ENCODE results near the gene HRH1. TPM values are rescaled to one million over a fixed set of nuclear protein-coding genes. Genes with fewer than 3 reads are reported as not detected.
"Not testable (repeated sequence)": the region's sequence is repeated elsewhere in the genome, so short reads cannot be mapped to it uniquely, and the experiment has no call there.

HRH1 gene, protein sequence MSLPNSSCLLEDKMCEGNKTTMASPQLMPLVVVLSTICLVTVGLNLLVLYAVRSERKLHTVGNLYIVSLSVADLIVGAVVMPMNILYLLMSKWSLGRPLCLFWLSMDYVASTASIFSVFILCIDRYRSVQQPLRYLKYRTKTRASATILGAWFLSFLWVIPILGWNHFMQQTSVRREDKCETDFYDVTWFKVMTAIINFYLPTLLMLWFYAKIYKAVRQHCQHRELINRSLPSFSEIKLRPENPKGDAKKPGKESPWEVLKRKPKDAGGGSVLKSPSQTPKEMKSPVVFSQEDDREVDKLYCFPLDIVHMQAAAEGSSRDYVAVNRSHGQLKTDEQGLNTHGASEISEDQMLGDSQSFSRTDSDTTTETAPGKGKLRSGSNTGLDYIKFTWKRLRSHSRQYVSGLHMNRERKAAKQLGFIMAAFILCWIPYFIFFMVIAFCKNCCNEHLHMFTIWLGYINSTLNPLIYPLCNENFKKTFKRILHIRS
- 0.09 and 0.19 TPM in 2 replicates for total RNA-seq (ENCODE audit: low replicate concordance)

DNA sequence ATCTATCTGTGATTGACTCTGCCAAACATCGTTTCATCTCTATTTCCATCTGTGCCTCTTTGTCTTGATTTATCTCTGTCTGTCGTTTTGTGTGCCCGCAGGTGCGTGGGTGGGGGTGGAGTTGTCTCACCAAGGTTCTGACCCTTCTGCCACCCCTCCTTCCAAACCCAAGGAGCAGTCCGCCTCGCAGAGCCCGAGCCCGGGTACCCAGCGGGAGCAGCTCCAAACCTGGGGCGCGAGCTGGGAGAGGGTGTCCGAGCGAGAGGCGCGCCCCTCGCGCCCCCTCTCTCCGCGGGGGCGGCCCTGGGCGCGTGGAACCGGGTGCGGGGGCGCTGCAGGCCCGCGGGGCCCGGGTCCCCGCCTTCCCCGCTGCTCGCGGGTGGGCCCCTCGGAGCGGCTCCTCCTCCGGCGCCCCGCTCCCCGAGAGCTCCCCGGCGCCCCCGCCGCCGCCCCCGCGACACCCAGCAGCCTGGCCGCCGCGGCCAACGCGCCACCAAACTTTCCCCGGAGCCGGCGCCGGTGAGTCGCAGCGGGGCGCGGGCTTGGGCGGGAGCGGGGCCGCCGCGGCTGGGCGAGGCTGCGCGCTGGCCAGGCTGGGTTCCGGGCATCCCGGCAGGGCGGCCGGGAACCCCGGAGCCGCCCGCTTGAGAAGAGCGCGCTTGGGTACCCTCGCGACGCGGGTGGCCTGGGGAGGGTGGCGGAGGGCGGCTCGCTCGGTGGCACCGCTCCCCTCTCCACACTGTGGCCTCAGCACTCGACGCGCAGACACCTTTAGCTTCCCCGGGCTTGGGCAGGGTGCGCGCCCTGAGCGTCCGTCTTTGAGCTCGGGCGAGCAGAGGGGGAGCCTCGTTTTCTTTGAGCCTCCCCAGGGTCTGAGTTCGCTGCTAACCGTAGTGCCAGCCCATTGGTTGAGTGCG, at the start of gene HRH1:
TSS of gene HRH1 (plus strand) at position 458 of the 917 bp plus-strand sequence. CDS start 104,545 bp downstream, outside the sequence.
- H3K9me3 Mint-ChIP-seq = no peaks in the 10 kb centered on the region

DNA sequence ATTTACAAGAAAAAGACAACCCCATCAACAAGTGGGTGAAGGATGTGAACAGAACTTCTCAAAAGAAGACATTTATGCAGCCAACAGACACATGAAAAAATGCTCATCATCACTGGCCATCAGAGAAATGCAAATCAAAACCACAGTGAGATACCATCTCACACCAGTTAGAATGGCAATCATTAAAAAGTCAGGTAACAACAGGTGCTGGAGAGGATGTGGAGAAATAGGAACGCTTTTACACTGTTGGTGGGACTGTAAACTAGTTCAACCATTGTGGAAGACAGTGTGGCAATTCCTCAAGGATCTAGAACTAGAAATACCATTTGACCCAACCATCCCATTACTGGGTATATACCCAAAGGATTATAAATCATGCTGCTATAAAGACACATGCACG, 41.0 kb upstream of the HRH1 start:
- H3K4me1 Mint-ChIP-seq; H2AFZ ChIP-seq (replicated peaks); H3K9ac ChIP-seq; H3K4me1 ChIP-seq; H3K27ac ChIP-seq; H3K79me2 ChIP-seq (ENCODE audit: low read depth); H3K27ac Mint-ChIP-seq; H3K36me3 ChIP-seq; H3K4me3 ChIP-seq; H4K20me1 ChIP-seq (ENCODE audit: low read depth); H3K9me3 ChIP-seq (ENCODE audit: low read depth); H3F3A ChIP-seq (ENCODE audit: low read depth); H3K9me3 Mint-ChIP-seq; H3K36me3 Mint-ChIP-seq; DNase-seq (ENCODE audit: low spot score); H3K4me3 Mint-ChIP-seq; H3K4me2 ChIP-seq; H3K27me3 Mint-ChIP-seq (ENCODE audit: insufficient read depth, low read depth): not testable (repeated sequence)
- H3K27me3 ChIP-seq = peaks cover 20% of the 10 kb centered on the region

More for the DNA sequence above, at the start of gene HRH1:
- DNase-seq (ENCODE audit: low spot score) = peak; percentile 65
- H3K4me1 ChIP-seq = peaks cover 11% of the 10 kb centered on the region
- peaks cover 5% of the 10 kb centered on the region for H4K20me1 ChIP-seq (ENCODE audit: low read depth)
- no peak within 1 kb of the TSS for H3K9ac ChIP-seq
- TF ChIP-seq, protein P1, sequence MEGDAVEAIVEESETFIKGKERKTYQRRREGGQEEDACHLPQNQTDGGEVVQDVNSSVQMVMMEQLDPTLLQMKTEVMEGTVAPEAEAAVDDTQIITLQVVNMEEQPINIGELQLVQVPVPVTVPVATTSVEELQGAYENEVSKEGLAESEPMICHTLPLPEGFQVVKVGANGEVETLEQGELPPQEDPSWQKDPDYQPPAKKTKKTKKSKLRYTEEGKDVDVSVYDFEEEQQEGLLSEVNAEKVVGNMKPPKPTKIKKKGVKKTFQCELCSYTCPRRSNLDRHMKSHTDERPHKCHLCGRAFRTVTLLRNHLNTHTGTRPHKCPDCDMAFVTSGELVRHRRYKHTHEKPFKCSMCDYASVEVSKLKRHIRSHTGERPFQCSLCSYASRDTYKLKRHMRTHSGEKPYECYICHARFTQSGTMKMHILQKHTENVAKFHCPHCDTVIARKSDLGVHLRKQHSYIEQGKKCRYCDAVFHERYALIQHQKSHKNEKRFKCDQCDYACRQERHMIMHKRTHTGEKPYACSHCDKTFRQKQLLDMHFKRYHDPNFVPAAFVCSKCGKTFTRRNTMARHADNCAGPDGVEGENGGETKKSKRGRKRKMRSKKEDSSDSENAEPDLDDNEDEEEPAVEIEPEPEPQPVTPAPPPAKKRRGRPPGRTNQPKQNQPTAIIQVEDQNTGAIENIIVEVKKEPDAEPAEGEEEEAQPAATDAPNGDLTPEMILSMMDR (IDR thresholded peaks at IDR 0.05) = no peak
- peak; percentile 72 for TF ChIP-seq EZH2 (IDR thresholded peaks at IDR 0.05)
- no peaks in the 10 kb centered on the region for H3K36me3 Mint-ChIP-seq
- no peaks in the 10 kb centered on the region for H3K36me3 ChIP-seq
- H3K27ac Mint-ChIP-seq = no peak within 1 kb of the TSS
- H3F3A ChIP-seq (ENCODE audit: low read depth) = peaks cover 6% of the 10 kb centered on the region
- no peaks in the 10 kb centered on the region for H3K79me2 ChIP-seq (ENCODE audit: low read depth)
- peak within 1 kb of the TSS; percentile 86 for H3K4me3 Mint-ChIP-seq
- peak within 1 kb of the TSS; percentile 92 for H2AFZ ChIP-seq (replicated peaks)
- H3K4me2 ChIP-seq = peak within 1 kb of the TSS; percentile 98
- H3K4me1 Mint-ChIP-seq = peaks cover 15% of the 10 kb centered on the region
- peaks cover 99% of the 10 kb centered on the region for H3K27me3 ChIP-seq
- no peaks in the 10 kb centered on the region for H3K9me3 ChIP-seq (ENCODE audit: low read depth)
- no peak within 1 kb of the TSS for H3K27ac ChIP-seq
- peaks cover 28% of the 10 kb centered on the region for H3K27me3 Mint-ChIP-seq (ENCODE audit: insufficient read depth, low read depth)
- peak within 1 kb of the TSS; percentile 62 for H3K4me3 ChIP-seq

DNA sequence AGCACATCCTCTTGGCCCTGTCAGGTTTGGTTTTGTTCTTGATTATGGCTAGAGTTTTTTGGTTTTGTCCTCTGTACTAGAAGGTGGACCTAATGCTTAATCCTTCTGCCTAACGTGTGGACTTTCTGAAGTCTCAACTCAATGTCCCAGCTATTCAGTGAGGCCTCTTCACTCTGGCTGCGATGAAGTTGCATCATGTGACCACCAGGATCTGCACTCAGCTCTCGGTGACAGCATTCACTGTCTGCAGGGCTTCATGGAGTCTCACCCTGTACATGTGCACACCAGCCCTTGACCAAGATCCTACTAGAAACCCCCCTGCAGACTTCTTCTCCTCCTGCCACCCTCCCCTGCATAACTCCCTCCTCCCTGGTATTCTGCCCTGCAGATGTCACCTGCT, 38.7 kb upstream of the HRH1 start:
- peaks cover 7% of the 10 kb centered on the region for H3K27me3 ChIP-seq
- Mint-ChIP-seq H3K27ac (no peak overlapping the region), H3K4me3 (no peak overlapping the region), H3K4me1 (no peaks in the 10 kb centered on the region), H3K27me3 (ENCODE audit: insufficient read depth, low read depth) (peaks cover 4% of the 10 kb centered on the region), H3K9me3 (peaks cover 5% of the 10 kb centered on the region), H3K36me3 (no peaks in the 10 kb centered on the region)
- H4K20me1 ChIP-seq (ENCODE audit: low read depth) = no peaks in the 10 kb centered on the region
- H3K4me1 ChIP-seq = no peaks in the 10 kb centered on the region
- no peaks in the 10 kb centered on the region for H3K36me3 ChIP-seq
- H2AFZ ChIP-seq (replicated peaks) = no peak overlapping the region
- DNase-seq (ENCODE audit: low spot score) = no peak
- no peak overlapping the region for H3K4me3 ChIP-seq
- no peak overlapping the region for H3K4me2 ChIP-seq
- H3K27ac ChIP-seq = no peak overlapping the region
- TF ChIP-seq, protein P1 (IDR thresholded peaks at IDR 0.05) = no peak
- TF ChIP-seq EZH2 (IDR thresholded peaks at IDR 0.05) = no peak
- H3K79me2 ChIP-seq (ENCODE audit: low read depth) = no peaks in the 10 kb centered on the region
- no peaks in the 10 kb centered on the region for H3F3A ChIP-seq (ENCODE audit: low read depth)
- no peak overlapping the region for H3K9ac ChIP-seq
- H3K9me3 ChIP-seq (ENCODE audit: low read depth) = no peaks in the 10 kb centered on the region
